K562 (cell line): Measurements from ENCODE around the gene KMT2A. TPM values are rescaled to one million over a fixed set of nuclear protein-coding genes. Genes with fewer than 3 reads are reported as not detected.

Source experiments
- ATAC-seq: fragments of 200-7000 bp; cut with Tn5 transposase; 3 replicates; pipeline ENCODE4 v1.9.1; 2020; ENCODE audit warnings: moderate library complexity
- BruUV-seq: library from RNA; stranded (reverse); fragments of 400-500 nt; replicated peaks from 2 replicates; lab custom pipeline; 2021; lab: Mats Ljungman, UMichigan
- CTCF ChIA-PET: fragments of 300-600 bp; formaldehyde crosslinking; extraction: SDS; loops from one replicate; lab custom pipeline; 2021; ENCODE audit warnings: low intra/inter-chr PET ratio; lab: Yijun Ruan, JAX
- POLR2A ChIA-PET: fragments of 300-600, 350-650 bp; sonication (Branson Sonifier 250); formaldehyde crosslinking; extraction: SDS; loops from one replicate; lab custom pipeline; 2021; ENCODE audit warnings: antibody characterized with exemption, inconsistent platforms; lab: Yijun Ruan, JAX
- DNase-seq, 4 experiments: peaks; one replicate each; pipeline versions ENCODE4 v3.0.0 to v3.0.0-alpha.2; 2011 to 2018; ENCODE audit warnings: low spot score in 3 of 4, mixed read lengths in 3 of 4; ENCODE audit errors: extremely low read depth in 1 of 4
- FAIRE-seq: peaks from 2 replicates; lab custom pipeline; 2011; peaks lifted over from hg19 to GRCh38; lab: Jason Lieb, UNC
- H2AFZ ChIP-seq: 2 replicates; pipeline ENCODE4 v1.6.0; 2011; ENCODE audit warnings: low read depth, low read length, control low read depth, inconsistent platforms
- H3K27ac ChIP-seq: fragments of 200-600 bp; 3 replicates; pipeline ENCODE4 v1.8.0; 2011; ENCODE audit warnings: low read depth, mild to moderate bottlenecking, control low read depth, inconsistent platforms, low read length, moderate library complexity, mixed read lengths; ENCODE audit errors: extremely low read depth
- H3K27me3 ChIP-seq, 2 experiments: fragments of 300-600 bp in 1 of 2; 2 replicates in 1 of 2; 3 replicates in 1 of 2; pipeline versions ENCODE4 v1.6.0 to v1.8.0; 2011; ENCODE audit warnings: inconsistent platforms in 2 of 2, low read length in 2 of 2, mild to moderate bottlenecking in 1 of 2, mixed read lengths in 1 of 2, moderate library complexity in 1 of 2; ENCODE audit not compliant: control insufficient read depth in 2 of 2, insufficient read depth in 2 of 2
- H3K36me3 ChIP-seq: fragments of 300-600 bp; 3 replicates; pipeline ENCODE4 v1.8.0; 2011; ENCODE audit warnings: mild to moderate bottlenecking, low read length, inconsistent platforms; ENCODE audit not compliant: control insufficient read depth, insufficient read depth
- H3K4me1 ChIP-seq, 2 experiments: fragments of 200-600 bp in 1 of 2; replicated peaks in 1 of 2; 2 replicates in 1 of 2; 3 replicates in 1 of 2; pipeline versions ENCODE4 v1.5.1 to v1.8.0; 2011; ENCODE audit warnings: inconsistent platforms in 2 of 2, low read length in 2 of 2, mild to moderate bottlenecking in 1 of 2, mixed read lengths in 1 of 2, moderate library complexity in 1 of 2; ENCODE audit not compliant: control insufficient read depth in 2 of 2, insufficient read depth in 2 of 2
- H3K4me2 ChIP-seq: 2 replicates; pipeline ENCODE4 v1.6.1; 2011; ENCODE audit warnings: low read length, control low read depth, inconsistent platforms, mixed read lengths; ENCODE audit not compliant: insufficient read depth
- H3K4me3 ChIP-seq: fragments of 200-600 bp; sonication (generic), shearing (Covaris generic); 2 replicates; pipeline ENCODE4 v1.5.1; 2016; ENCODE audit warnings: control low read depth, inconsistent platforms
- H3K79me2 ChIP-seq: fragments of 200-600 bp; 3 replicates; pipeline ENCODE4 v1.8.0; 2011; ENCODE audit warnings: low read length, inconsistent platforms; ENCODE audit not compliant: control insufficient read depth, insufficient read depth
- H3K9ac ChIP-seq, 2 experiments: 2 replicates each; pipeline versions ENCODE4 v1.6.0 to v1.6.1; 2011; ENCODE audit warnings: low read depth in 2 of 2, low read length in 2 of 2, control low read depth in 1 of 2, inconsistent platforms in 1 of 2, mild to moderate bottlenecking in 1 of 2, mixed read lengths in 1 of 2; ENCODE audit not compliant: insufficient read depth in 1 of 2
- H3K9me1 ChIP-seq: one replicate; pipeline ENCODE4 v1.6.0; 2011; ENCODE audit warnings: inconsistent platforms, mild to moderate bottlenecking, low read length, moderate library complexity; ENCODE audit not compliant: control insufficient read depth, insufficient read depth
- H3K9me3 ChIP-seq: replicated peaks from 2 replicates; pipeline ENCODE4 v1.5.1; 2011; ENCODE audit warnings: low read depth, low read length, inconsistent platforms; ENCODE audit not compliant: control insufficient read depth, insufficient read depth
- H4K20me1 ChIP-seq: replicated peaks from 2 replicates; pipeline ENCODE4 v1.6.1; 2011; ENCODE audit warnings: low read length, inconsistent platforms, mixed read lengths; ENCODE audit not compliant: control insufficient read depth, insufficient read depth
- CCNT2 ChIP-seq: IDR thresholded peaks from 2 replicates; pipeline ENCODE4 v1.6.1; 2011; ENCODE audit warnings: borderline replicate concordance, low read depth, mild to moderate bottlenecking, moderate library complexity, mixed read lengths, low read length; ENCODE audit not compliant: insufficient read length; ENCODE audit errors: extremely low read depth
- ELK3 ChIP-seq: fragments of 450-650 bp; formaldehyde crosslinking; IDR thresholded peaks from 2 replicates; pipeline ENCODE4 v1.4.0; 2020; ENCODE audit warnings: mild to moderate bottlenecking
- GATAD2B ChIP-seq: fragments of 450-650 bp; IDR thresholded peaks from 2 replicates; pipeline ENCODE4 v1.6.1; 2017; ENCODE audit warnings: mild to moderate bottlenecking, borderline replicate concordance
- RAD21 ChIP-seq, 2 experiments: fragments of 250-450 bp in 1 of 2; fragments of 450-650 bp in 1 of 2; sonication (Bioruptor Pico) in 1 of 2; formaldehyde crosslinking in 1 of 2; IDR thresholded peaks in 1 of 2; conservative IDR thresholded peaks in 1 of 2; 2 replicates each; pipeline versions ENCODE4 v1.4.0 to v1.8.0; 2020 to 2022; ENCODE audit warnings: mild to moderate bottlenecking in 2 of 2, moderate library complexity in 1 of 2
- TARDBP ChIP-seq: fragments of 450-650 bp; IDR thresholded peaks from 2 replicates; pipeline ENCODE4 v1.6.1; 2016
- ZBTB17 ChIP-seq: fragments of 450-650 bp; formaldehyde crosslinking; IDR thresholded peaks from 2 replicates; pipeline ENCODE4 v1.4.0; 2020; ENCODE audit warnings: mild to moderate bottlenecking
- ZNF217 ChIP-seq: sonication (generic); formaldehyde crosslinking; IDR thresholded peaks from 2 replicates; pipeline ENCODE4 v1.8.0; 2022; ENCODE audit warnings: mild to moderate bottlenecking, missing genetic modification reagents
- ZNF316 ChIP-seq: fragments of 450-650 bp; IDR thresholded peaks from 2 replicates; pipeline ENCODE4 v1.6.1; 2016
- ZNF766 ChIP-seq: fragments of 200-800 bp; sonication (Bioruptor generic); conservative IDR thresholded peaks from 2 replicates; pipeline ENCODE4 v1.6.1; 2016; ENCODE audit warnings: missing genetic modification characterization, missing compliant biosample characterization
- WGBS: fragments of 100-300 bp; shearing (Covaris generic); methylation state at CpG from one replicate; pipeline ENCODE4 v1.1.6; 2016; ENCODE audit warnings: low coverage, mixed read lengths; ENCODE audit not compliant: insufficient coverage; ENCODE audit errors: missing lambda C conversion rate; 5-methylcytosine and 5-hydroxymethylcytosine counted together
- in situ Hi-C: fragments of 300-500 bp; cut with MboI; formaldehyde crosslinking; loops from 4 replicates; pipeline ENCODE4 v1.15.0; 2018; ENCODE audit warnings: inconsistent platforms, mixed read lengths
- intact Hi-C: fragments of 100-400 bp; cut with micrococcal nuclease; formaldehyde crosslinking; loops from 2 replicates; pipeline ENCODE4 v1.14.2; 2022
- polyA plus RNA-seq, 8 experiments: library from polyadenylated mRNA; depleted of rRNA in 4 of 8; stranded (reverse) in 5 of 8; unstranded in 3 of 8; fragments of >200 nt; fragmentation: Nextera tagmentation in 2 of 8; fragmentation: Illumina TruSeq in 1 of 8; extraction: Ambion mirVana in 2 of 8; extraction: Trizol in 1 of 8; gene quantifications; 2 replicates each; pipeline versions ENCODE4 v1.2.1 to v1.2.3, GENCODE V29; 2011 to 2014; ENCODE audit warnings: inconsistent platforms in 1 of 8, missing spikeins in 1 of 8
- total RNA-seq, 7 experiments: library from RNA; depleted of rRNA in 6 of 7; stranded (reverse); fragments of >200 nt in 6 of 7; fragmentation: Illumina TruSeq in 2 of 7; extraction: Trizol in 2 of 7; gene quantifications; 2 replicates each; pipeline versions ENCODE4 v1.2.1 to v1.2.3, GENCODE V29; 2011 to 2021; ENCODE audit warnings: low replicate concordance in 1 of 7
- TF ChIP-seq, protein P1 (sequence below): fragments of 450-650 bp; IDR thresholded peaks from 2 replicates; pipeline ENCODE4 v1.6.1; 2017; ENCODE audit warnings: antibody characterized with exemption

KMT2A gene
- total and polyA plus RNA-seq, 9 of the 15 experiments (the other 6 are each of a cell fraction or from before 2014, with no cell fraction given), result 9.6 to 59.9 (median 32.6) TPM

GRCh38 chr11:118511601-118512000 is 75.3 kb downstream of the KMT2A start:
- in situ Hi-C loops (no loop called here), intact Hi-C loops (loop anchor here (10.0 kb wide), 1 partner anchor 53 kb away; the partner anchor contains the start of gene IFT46)
- DNase-seq, result no peak
- no peak overlapping the region for H3K27ac ChIP-seq
- H3K4me1 ChIP-seq, result no peaks in the 10 kb centered on the region
- no peak overlapping the region for H3K4me2 ChIP-seq
- POLR2A ChIA-PET, result interaction anchor here (0.6 kb wide), 2 partner anchors 81 to 110 kb away, joined by 3 read pairs; no protein-coding TSS in a partner anchor
- H3K4me3 ChIP-seq, result no peak overlapping the region
- H3K9ac ChIP-seq, result no peak overlapping the region
- ATAC-seq, result no peak
- no peak for FAIRE-seq
- TF ChIP-seq CCNT2 (no peak), GATAD2B (no peak)
- H3K27me3 ChIP-seq, result no peaks in the 10 kb centered on the region
- H4K20me1 ChIP-seq, result no peaks in the 10 kb centered on the region
- CTCF ChIA-PET, result no interaction called here
- 86% methylated on average over 5 of the region's 5 CpGs for WGBS
- no peaks in the 10 kb centered on the region for H3K9me1 ChIP-seq
- peaks cover 93% of the 10 kb centered on the region for H3K36me3 ChIP-seq
- no TSS peak for BruUV-seq
- no peak overlapping the region for H2AFZ ChIP-seq
- no peaks in the 10 kb centered on the region for H3K9me3 ChIP-seq
- H3K79me2 ChIP-seq, result no peaks in the 10 kb centered on the region

DNA sequence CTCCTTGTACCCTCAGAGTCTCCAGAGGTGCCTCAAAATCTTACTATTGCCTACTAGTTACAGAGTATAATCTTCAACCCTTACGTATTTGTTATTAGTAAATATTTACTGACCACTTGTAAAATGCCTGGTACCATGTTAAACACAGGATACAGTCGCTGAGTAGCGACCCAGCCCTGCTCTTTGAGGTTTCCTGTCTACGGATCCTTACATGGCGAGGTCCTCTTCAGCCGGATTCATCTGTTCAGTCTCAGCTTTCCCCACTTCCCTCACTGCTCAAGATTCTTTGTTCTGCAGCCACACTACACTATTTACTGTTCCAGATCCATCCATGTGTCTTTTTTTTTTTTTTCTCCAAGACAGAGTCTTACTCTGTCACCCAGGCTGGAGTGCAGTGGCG is 77.8 kb downstream of the KMT2A start:
- H3K9me3 ChIP-seq, result no peaks in the 10 kb centered on the region
- H3K27me3 ChIP-seq, result no peaks in the 10 kb centered on the region
- FAIRE-seq (no peak), ATAC-seq (no peak), DNase-seq (no peak)
- WGBS, result 96% methylated on average over 6 of the region's 7 CpGs
- intact Hi-C loops, result loop anchor here (10.0 kb wide), 1 partner anchor 51 kb away; the partner anchor contains the start of gene IFT46
- ChIA-PET CTCF (no interaction called here), POLR2A (interaction anchor here (1.0 to 1.4 kb wide), 2 partner anchors 10 to 13 kb away, joined by 3 to 7 read pairs; partner anchors contain the start of gene TTC36)
- H3K79me2 ChIP-seq, result no peaks in the 10 kb centered on the region
- H3K4me1 ChIP-seq, result no peaks in the 10 kb centered on the region
- H3K27ac ChIP-seq, result no peak overlapping the region
- no peaks in the 10 kb centered on the region for H4K20me1 ChIP-seq
- no peaks in the 10 kb centered on the region for H3K9me1 ChIP-seq
- H3K9ac ChIP-seq, result no peak overlapping the region
- no peak overlapping the region for H3K4me2 ChIP-seq
- TF ChIP-seq ELK3, result no peak
- no peak for TF ChIP-seq ZNF766
- TF ChIP-seq, protein P1, sequence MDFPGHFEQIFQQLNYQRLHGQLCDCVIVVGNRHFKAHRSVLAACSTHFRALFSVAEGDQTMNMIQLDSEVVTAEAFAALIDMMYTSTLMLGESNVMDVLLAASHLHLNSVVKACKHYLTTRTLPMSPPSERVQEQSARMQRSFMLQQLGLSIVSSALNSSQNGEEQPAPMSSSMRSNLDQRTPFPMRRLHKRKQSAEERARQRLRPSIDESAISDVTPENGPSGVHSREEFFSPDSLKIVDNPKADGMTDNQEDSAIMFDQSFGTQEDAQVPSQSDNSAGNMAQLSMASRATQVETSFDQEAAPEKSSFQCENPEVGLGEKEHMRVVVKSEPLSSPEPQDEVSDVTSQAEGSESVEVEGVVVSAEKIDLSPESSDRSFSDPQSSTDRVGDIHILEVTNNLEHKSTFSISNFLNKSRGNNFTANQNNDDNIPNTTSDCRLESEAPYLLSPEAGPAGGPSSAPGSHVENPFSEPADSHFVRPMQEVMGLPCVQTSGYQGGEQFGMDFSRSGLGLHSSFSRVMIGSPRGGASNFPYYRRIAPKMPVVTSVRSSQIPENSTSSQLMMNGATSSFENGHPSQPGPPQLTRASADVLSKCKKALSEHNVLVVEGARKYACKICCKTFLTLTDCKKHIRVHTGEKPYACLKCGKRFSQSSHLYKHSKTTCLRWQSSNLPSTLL, result no peak
- no peak for TF ChIP-seq TARDBP
- no peak for TF ChIP-seq ZBTB17 (CRISPR knock-in tag)
- TF ChIP-seq RAD21 (CRISPR knock-in tag; conservative IDR thresholded peaks at IDR 0.05 in 1 of 2, IDR thresholded peaks at IDR 0.05 in 1 of 2), result no peak
- TF ChIP-seq ZNF217 (CRISPR knock-in tag), result no peak
- TF ChIP-seq ZNF316, result no peak
- BruUV-seq, result no TSS peak
- in situ Hi-C loops, result no loop called here
- no peak overlapping the region for H2AFZ ChIP-seq
- H3K36me3 ChIP-seq, result peaks cover 86% of the 10 kb centered on the region
- H3K4me3 ChIP-seq, result no peak overlapping the region
